SK-N-SH (cell line): Measurements from ENCODE around the gene CNTROB. TPM values are rescaled to one million over a fixed set of nuclear protein-coding genes. Genes with fewer than 3 reads are reported as not detected.

Experiments
- CTCF ChIA-PET: fragments of 300-600, 350-600 bp; formaldehyde crosslinking; extraction: SDS; loops from one replicate; lab custom pipeline; 2021; lab: Yijun Ruan, JAX
- POLR2A ChIA-PET: fragments of 350-600 bp; sonication (Branson Sonifier 250); formaldehyde crosslinking; extraction: SDS; loops from one replicate; lab custom pipeline; 2020; ENCODE audit warnings: antibody characterized with exemption, inconsistent platforms; lab: Yijun Ruan, JAX
- DNase-seq: peaks from one replicate; pipeline ENCODE4 v3.0.0; 2012
- H2AFZ ChIP-seq: fragments of 200-600 bp; sonication (generic); 2 replicates; pipeline ENCODE4 v1.8.1; 2016; ENCODE audit warnings: antibody characterized with exemption, mild to moderate bottlenecking, low read depth
- H3F3A ChIP-seq: fragments of 200-600 bp; sonication (generic); replicated peaks from 2 replicates; pipeline ENCODE3; 2016; ENCODE audit warnings: antibody characterized with exemption, mild to moderate bottlenecking; ENCODE audit not compliant: insufficient read depth
- H3K27ac ChIP-seq, 2 experiments: fragments of 200-500 bp in 1 of 2; fragments of 200-600 bp in 1 of 2; sonication (Bioruptor generic) in 1 of 2; sonication (generic), shearing (Covaris generic) in 1 of 2; 2 replicates each; pipeline versions ENCODE4 v1.5.1 to v1.6.1; 2014 to 2016; ENCODE audit warnings: low read depth in 2 of 2, inconsistent platforms in 1 of 2, low read length in 1 of 2, mild to moderate bottlenecking in 1 of 2, mixed read lengths in 1 of 2
- H3K27me3 ChIP-seq: fragments of 200-600 bp; sonication (generic), shearing (Covaris generic); 2 replicates; pipeline ENCODE4 v1.6.1; 2016; ENCODE audit warnings: mixed run types; ENCODE audit not compliant: insufficient read depth
- H3K36me3 ChIP-seq, 2 experiments: fragments of 200-500 bp in 1 of 2; fragments of 200-600 bp in 1 of 2; sonication (Bioruptor generic) in 1 of 2; sonication (generic) in 1 of 2; replicated peaks in 1 of 2; 2 replicates each; pipeline versions ENCODE3 to v1.5.1; 2014 to 2016; ENCODE audit warnings: low read length in 1 of 2, mild to moderate bottlenecking in 1 of 2; ENCODE audit not compliant: insufficient read depth in 2 of 2, control insufficient read depth in 1 of 2
- H3K4me1 ChIP-seq, 2 experiments: fragments of 200-500 bp in 1 of 2; fragments of 200-600 bp in 1 of 2; sonication (Bioruptor generic) in 1 of 2; sonication (generic), shearing (Covaris generic) in 1 of 2; 2 replicates each; pipeline versions ENCODE4 v1.5.1 to v1.6.1; 2014 to 2016; ENCODE audit warnings: low read depth in 1 of 2, low read length in 1 of 2, mixed run types in 1 of 2; ENCODE audit not compliant: insufficient read depth in 2 of 2, control insufficient read depth in 1 of 2
- H3K4me2 ChIP-seq: fragments of 200-600 bp; sonication (generic), shearing (Covaris generic); 2 replicates; pipeline ENCODE4 v1.6.1; 2017; ENCODE audit warnings: mixed run types
- H3K4me3 ChIP-seq, 2 experiments: fragments of 200-500 bp in 1 of 2; fragments of 200-600 bp in 1 of 2; sonication (Bioruptor generic) in 1 of 2; sonication (generic), shearing (Covaris generic) in 1 of 2; 2 replicates each; pipeline versions ENCODE4 v1.5.1 to v1.8.1; 2014 to 2016; ENCODE audit warnings: low read depth in 2 of 2, inconsistent platforms in 1 of 2, low read length in 1 of 2, mild to moderate bottlenecking in 1 of 2, mixed read lengths in 1 of 2, moderate library complexity in 1 of 2
- H3K79me2 ChIP-seq: fragments of 200-600 bp; sonication (generic); 2 replicates; pipeline ENCODE4 v1.8.1; 2017; ENCODE audit warnings: mild to moderate bottlenecking; ENCODE audit not compliant: insufficient read depth
- H3K9ac ChIP-seq: fragments of 200-600 bp; sonication (generic); 2 replicates; pipeline ENCODE4 v1.6.1; 2017; ENCODE audit warnings: mixed run types
- H3K9me2 ChIP-seq: fragments of 200-600 bp; sonication (generic); 2 replicates; pipeline ENCODE4 v1.6.1; 2017; ENCODE audit warnings: mixed run types
- H3K9me3 ChIP-seq: fragments of 200-600 bp; sonication (generic); 2 replicates; pipeline ENCODE4 v1.6.1; 2017; ENCODE audit warnings: mixed run types, mild to moderate bottlenecking, moderate library complexity
- H4K20me1 ChIP-seq: fragments of 200-600 bp; sonication (generic); 2 replicates; pipeline ENCODE4 v1.6.1; 2017; ENCODE audit warnings: mild to moderate bottlenecking, mixed run types; ENCODE audit not compliant: insufficient read depth
- EP300 ChIP-seq, 2 experiments: IDR thresholded peaks; 2 replicates each; pipeline versions ENCODE4 v1.4.0 to v1.6.1; 2012; ENCODE audit warnings: borderline replicate concordance in 1 of 2, low read depth in 1 of 2, low read length in 1 of 2
- EZH2phosphoT487 ChIP-seq: fragments of 200-600 bp; sonication (generic); IDR thresholded peaks from 2 replicates; pipeline ENCODE4 v1.6.1; 2017; ENCODE audit warnings: low read depth, mixed run types, mild to moderate bottlenecking, antibody characterized with exemption, moderate library complexity, borderline replicate concordance
- FOXM1 ChIP-seq: IDR thresholded peaks from 2 replicates; pipeline ENCODE4 v1.4.0; 2012; ENCODE audit warnings: low read depth, mild to moderate bottlenecking
- GATA2 ChIP-seq: sonication (generic); formaldehyde crosslinking; IDR thresholded peaks from 2 replicates; pipeline ENCODE4 v1.5.0; 2020; ENCODE audit warnings: mild to moderate bottlenecking, missing genetic modification reagents
- JUND ChIP-seq: IDR thresholded peaks from 2 replicates; pipeline ENCODE4 v1.4.0; 2012
- MEF2A ChIP-seq: IDR thresholded peaks from 2 replicates; pipeline ENCODE4 v1.4.0; 2012; ENCODE audit warnings: low read depth, borderline replicate concordance
- NFIC ChIP-seq: IDR thresholded peaks from 2 replicates; pipeline ENCODE4 v1.4.0; 2012; ENCODE audit warnings: borderline replicate concordance
- NRF1 ChIP-seq: IDR thresholded peaks from 2 replicates; pipeline ENCODE4 v1.6.1; 2012; ENCODE audit warnings: low read depth, mild to moderate bottlenecking, low read length
- REST ChIP-seq: IDR thresholded peaks from 2 replicates; pipeline ENCODE4 v1.6.1; 2012; ENCODE audit warnings: mild to moderate bottlenecking, low read depth, low read length, moderate library complexity
- RXRA ChIP-seq: IDR thresholded peaks from 2 replicates; pipeline ENCODE4 v1.4.0; 2012; ENCODE audit warnings: low read depth, mild to moderate bottlenecking, borderline replicate concordance
- SIN3A ChIP-seq: IDR thresholded peaks from 2 replicates; pipeline ENCODE4 v1.6.1; 2012; ENCODE audit warnings: low read depth, mild to moderate bottlenecking, low read length, moderate library complexity, borderline replicate concordance
- TAF1 ChIP-seq: IDR thresholded peaks from 2 replicates; pipeline ENCODE4 v1.6.1; 2012; ENCODE audit warnings: low read depth, mild to moderate bottlenecking, low read length, moderate library complexity, borderline replicate concordance
- TEAD4 ChIP-seq: IDR thresholded peaks from 2 replicates; pipeline ENCODE4 v1.4.0; 2012; ENCODE audit warnings: mild to moderate bottlenecking, borderline replicate concordance; ENCODE audit not compliant: insufficient read depth
- ZBTB33 ChIP-seq: IDR thresholded peaks from 2 replicates; pipeline ENCODE4 v1.4.0; 2012; ENCODE audit warnings: low read depth, borderline replicate concordance
- WGBS: methylation state at CpG from one replicate; pipeline ENCODE4 v1.1.6; 2017; ENCODE audit warnings: low lambda C conversion rate; 5-methylcytosine and 5-hydroxymethylcytosine counted together
- polyA plus RNA-seq, 3 experiments: library from polyadenylated mRNA; depleted of rRNA; stranded (reverse); fragments of >200 nt; gene quantifications; 2 replicates each; pipeline ENCODE4 v1.2.3, GENCODE V29; 2012
- TF ChIP-seq, protein P1 (sequence below): IDR thresholded peaks from 2 replicates; pipeline ENCODE4 v1.4.0; 2012; ENCODE audit warnings: low read depth, borderline replicate concordance
- TF ChIP-seq, protein P2 (sequence below): fragments of 200-600 bp; sonication (generic); IDR thresholded peaks from 2 replicates; pipeline ENCODE4 v1.6.1; 2017; ENCODE audit warnings: antibody characterized with exemption, mild to moderate bottlenecking, moderate library complexity
- TF ChIP-seq, protein P3 (sequence below): IDR thresholded peaks from 2 replicates; pipeline ENCODE4 v1.4.0; 2012; ENCODE audit warnings: low read depth

CNTROB gene
- polyA plus RNA-seq, 1 of the 3 experiments (the other 2 are of a cell fraction): 26.3 TPM

DNA sequence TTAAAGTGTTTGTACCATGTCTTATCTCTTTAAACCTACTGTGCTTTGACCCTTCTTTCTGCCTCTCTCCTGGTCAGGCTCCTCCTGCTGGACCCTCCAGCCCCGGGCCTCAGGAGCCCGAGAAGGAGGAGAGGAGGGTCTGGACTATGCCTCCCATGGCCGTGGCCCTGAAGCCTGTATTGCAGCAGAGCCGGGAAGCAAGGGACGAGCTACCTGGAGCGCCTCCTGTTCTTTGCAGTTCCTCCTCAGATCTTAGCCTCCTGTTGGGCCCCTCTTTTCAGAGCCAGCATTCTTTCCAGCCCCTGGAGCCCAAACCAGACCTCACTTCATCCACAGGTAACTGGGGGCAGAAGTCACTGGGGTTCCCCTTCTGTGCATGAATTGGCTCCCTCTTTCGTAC, 13.6 kb downstream of the CNTROB start:
- H3K36me3 ChIP-seq: peaks cover 32 to 66% of the 10 kb centered on the region in 2 experiments
- H3K4me1 ChIP-seq: no peaks in the 10 kb centered on the region
- ChIA-PET POLR2A (interaction anchor here (1.2 to 3.0 kb wide), 3 partner anchors 11 to 16 kb away, joined by 3 to 11 read pairs (median 4); partner anchors contain the start of genes CNTROB, KCNAB3 and TRAPPC1), CTCF (interaction anchor here (1.2 to 2.3 kb wide), 7 partner anchors 13 to 95 kb away, joined by 3 to 9 read pairs (median 5); partner anchors contain the start of genes CNTROB and TRAPPC1)
- H3K4me3 ChIP-seq: no peak overlapping the region
- no peaks in the 10 kb centered on the region for H3K27me3 ChIP-seq
- no peaks in the 10 kb centered on the region for H3K9me3 ChIP-seq
- H2AFZ ChIP-seq: no peak overlapping the region
- no peaks in the 10 kb centered on the region for H3K9me2 ChIP-seq
- H4K20me1 ChIP-seq: no peaks in the 10 kb centered on the region
- no peak overlapping the region for H3K27ac ChIP-seq
- no peak for TF ChIP-seq MEF2A
- TF ChIP-seq, protein P1, sequence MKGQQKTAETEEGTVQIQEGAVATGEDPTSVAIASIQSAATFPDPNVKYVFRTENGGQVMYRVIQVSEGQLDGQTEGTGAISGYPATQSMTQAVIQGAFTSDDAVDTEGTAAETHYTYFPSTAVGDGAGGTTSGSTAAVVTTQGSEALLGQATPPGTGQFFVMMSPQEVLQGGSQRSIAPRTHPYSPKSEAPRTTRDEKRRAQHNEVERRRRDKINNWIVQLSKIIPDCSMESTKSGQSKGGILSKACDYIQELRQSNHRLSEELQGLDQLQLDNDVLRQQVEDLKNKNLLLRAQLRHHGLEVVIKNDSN: no peak
- no peak for TF ChIP-seq FOXM1
- TF ChIP-seq SIN3A: no peak
- no peak for TF ChIP-seq ZBTB33
- no peak for TF ChIP-seq JUND
- no peak for TF ChIP-seq TAF1
- TF ChIP-seq, protein P2, sequence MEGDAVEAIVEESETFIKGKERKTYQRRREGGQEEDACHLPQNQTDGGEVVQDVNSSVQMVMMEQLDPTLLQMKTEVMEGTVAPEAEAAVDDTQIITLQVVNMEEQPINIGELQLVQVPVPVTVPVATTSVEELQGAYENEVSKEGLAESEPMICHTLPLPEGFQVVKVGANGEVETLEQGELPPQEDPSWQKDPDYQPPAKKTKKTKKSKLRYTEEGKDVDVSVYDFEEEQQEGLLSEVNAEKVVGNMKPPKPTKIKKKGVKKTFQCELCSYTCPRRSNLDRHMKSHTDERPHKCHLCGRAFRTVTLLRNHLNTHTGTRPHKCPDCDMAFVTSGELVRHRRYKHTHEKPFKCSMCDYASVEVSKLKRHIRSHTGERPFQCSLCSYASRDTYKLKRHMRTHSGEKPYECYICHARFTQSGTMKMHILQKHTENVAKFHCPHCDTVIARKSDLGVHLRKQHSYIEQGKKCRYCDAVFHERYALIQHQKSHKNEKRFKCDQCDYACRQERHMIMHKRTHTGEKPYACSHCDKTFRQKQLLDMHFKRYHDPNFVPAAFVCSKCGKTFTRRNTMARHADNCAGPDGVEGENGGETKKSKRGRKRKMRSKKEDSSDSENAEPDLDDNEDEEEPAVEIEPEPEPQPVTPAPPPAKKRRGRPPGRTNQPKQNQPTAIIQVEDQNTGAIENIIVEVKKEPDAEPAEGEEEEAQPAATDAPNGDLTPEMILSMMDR: no peak
- no peak for TF ChIP-seq RXRA
- TF ChIP-seq, protein P3, sequence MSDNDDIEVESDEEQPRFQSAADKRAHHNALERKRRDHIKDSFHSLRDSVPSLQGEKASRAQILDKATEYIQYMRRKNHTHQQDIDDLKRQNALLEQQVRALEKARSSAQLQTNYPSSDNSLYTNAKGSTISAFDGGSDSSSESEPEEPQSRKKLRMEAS: no peak
- TF ChIP-seq TEAD4: no peak
- no peak for TF ChIP-seq REST
- no peak for TF ChIP-seq GATA2 (CRISPR knock-in tag)
- TF ChIP-seq NRF1: no peak
- TF ChIP-seq EZH2phosphoT487: no peak
- TF ChIP-seq NFIC: no peak
- TF ChIP-seq EP300 (IDR thresholded peaks at IDR 0.05; ENCODE audit: borderline replicate concordance in 1 of 2, low read depth in 1 of 2, low read length in 1 of 2): no peak
- DNase-seq: no peak
- no peaks in the 10 kb centered on the region for H3K79me2 ChIP-seq
- H3K4me2 ChIP-seq: no peak overlapping the region
- no peaks in the 10 kb centered on the region for H3F3A ChIP-seq
- H3K9ac ChIP-seq: no peak overlapping the region
- 79% methylated on average over 6 of the region's 7 CpGs for WGBS
